WTC11 (cell line): ENCODE data around the gene RNPEPL1. TPM values are rescaled to one million over a fixed set of nuclear protein-coding genes. Genes with fewer than 3 reads are reported as not detected.

Experiments used
- ATAC-seq: fragments of 200-7000 bp; cut with Tn5 transposase; 2 replicates; pipeline ENCODE4 v1.10.0; 2021; ENCODE audit warnings: mild to moderate bottlenecking, moderate library complexity
- CTCF ChIA-PET: fragments of 300-600 bp; sonication (Branson Sonifier 250); formaldehyde crosslinking; loops from one replicate; lab custom pipeline; 2021; ENCODE audit warnings: antibody characterized with exemption; lab: Charles Lee
- POLR2A ChIA-PET: fragments of 350-600 bp; sonication (Branson Sonifier 250); formaldehyde crosslinking; loops from one replicate; lab custom pipeline; 2021; ENCODE audit warnings: antibody characterized with exemption; lab: Charles Lee
- DNase-seq: peaks from one replicate; pipeline ENCODE4 v3.0.0; 2021; ENCODE audit warnings: low spot score
- H3K27ac Mint-ChIP-seq: 2 replicates; pipeline ENCODE4 v1.8.0; 2021; ENCODE audit warnings: mixed read lengths
- H3K27me3 Mint-ChIP-seq: 2 replicates; pipeline ENCODE4 v1.8.0; 2021; ENCODE audit warnings: low read depth, mild to moderate bottlenecking, moderate library complexity, mixed read lengths
- H3K36me3 Mint-ChIP-seq: 2 replicates; pipeline ENCODE4 v1.8.0; 2021; ENCODE audit warnings: mixed read lengths
- H3K4me1 Mint-ChIP-seq: 2 replicates; pipeline ENCODE4 v1.8.0; 2022; ENCODE audit warnings: mixed read lengths
- H3K4me3 Mint-ChIP-seq: 2 replicates; pipeline ENCODE4 v1.8.0; 2021; ENCODE audit warnings: mild to moderate bottlenecking, moderate library complexity, mixed read lengths
- H3K9me3 Mint-ChIP-seq: 2 replicates; pipeline ENCODE4 v1.8.0; 2021; ENCODE audit warnings: mixed read lengths
- ATF1 ChIP-seq: sonication (generic); formaldehyde crosslinking; IDR thresholded peaks from 2 replicates; pipeline ENCODE4 v1.8.1; 2023; ENCODE audit warnings: mild to moderate bottlenecking, moderate library complexity, missing genetic modification reagents
- CREB1 ChIP-seq: sonication (generic); formaldehyde crosslinking; IDR thresholded peaks from 2 replicates; pipeline ENCODE4 v1.8.0; 2023; ENCODE audit warnings: mild to moderate bottlenecking, missing genetic modification reagents
- FOXP1 ChIP-seq: sonication (generic); formaldehyde crosslinking; IDR thresholded peaks from 2 replicates; pipeline ENCODE4 v1.8.0; 2022; ENCODE audit warnings: missing genetic modification reagents, mild to moderate bottlenecking, moderate library complexity, borderline replicate concordance
- MXD4 ChIP-seq: fragments of 250-450 bp; sonication (Bioruptor Pico); IDR thresholded peaks from 2 replicates; pipeline ENCODE4 v1.8.0; 2021; ENCODE audit warnings: mild to moderate bottlenecking, moderate library complexity, borderline replicate concordance
- NR2C2 ChIP-seq: sonication (generic); formaldehyde crosslinking; IDR thresholded peaks from 2 replicates; pipeline ENCODE4 v1.8.0; 2022; ENCODE audit warnings: mild to moderate bottlenecking, missing genetic modification reagents
- SOX15 ChIP-seq: fragments of 250-450 bp; sonication (Bioruptor Pico); IDR thresholded peaks from 2 replicates; pipeline ENCODE4 v1.9.0; 2021; ENCODE audit warnings: mild to moderate bottlenecking
- ZNF138 ChIP-seq: sonication (generic); formaldehyde crosslinking; conservative IDR thresholded peaks from 2 replicates; pipeline ENCODE4 v1.8.1; 2022; ENCODE audit warnings: mild to moderate bottlenecking, moderate library complexity, missing genetic modification reagents
- ZNF219 ChIP-seq: sonication (generic); formaldehyde crosslinking; IDR thresholded peaks from 2 replicates; pipeline ENCODE4 v1.8.0; 2023; ENCODE audit warnings: missing genetic modification reagents, mild to moderate bottlenecking, borderline replicate concordance
- ZNF232 ChIP-seq: sonication (generic); formaldehyde crosslinking; IDR thresholded peaks from 2 replicates; pipeline ENCODE4 v1.8.0; 2022; ENCODE audit warnings: mild to moderate bottlenecking, missing genetic modification reagents
- ZNF263 ChIP-seq: sonication (generic); formaldehyde crosslinking; IDR thresholded peaks from 2 replicates; pipeline ENCODE4 v1.8.1; 2022; ENCODE audit warnings: low read depth, mild to moderate bottlenecking, moderate library complexity, missing genetic modification reagents
- ZNF317 ChIP-seq: sonication (generic); formaldehyde crosslinking; IDR thresholded peaks from 2 replicates; pipeline ENCODE4 v1.8.1; 2023; ENCODE audit warnings: low read depth, mild to moderate bottlenecking, moderate library complexity, missing genetic modification reagents, borderline replicate concordance
- ZNF396 ChIP-seq: fragments of 250-450 bp; sonication (Bioruptor Pico); IDR thresholded peaks from 2 replicates; pipeline ENCODE4 v1.8.0; 2021; ENCODE audit warnings: mild to moderate bottlenecking, moderate library complexity, borderline replicate concordance
- ZNF671 ChIP-seq: fragments of 250-450 bp; sonication (Bioruptor Pico); IDR thresholded peaks from 2 replicates; pipeline ENCODE4 v1.8.0; 2021; ENCODE audit warnings: mild to moderate bottlenecking
- total RNA-seq: library from RNA; stranded (reverse); gene quantifications from 3 replicates; pipeline ENCODE4 v1.2.3, GENCODE V29; 2021
- TF ChIP-seq, protein P1 (sequence below): fragments of 250-450 bp; sonication (Bioruptor Pico); IDR thresholded peaks from 2 replicates; pipeline ENCODE4 v2.1.2; 2022; ENCODE audit warnings: mild to moderate bottlenecking, moderate library complexity
- TF ChIP-seq, protein P2 (sequence below): sonication (generic); formaldehyde crosslinking; IDR thresholded peaks from 2 replicates; pipeline ENCODE4 v1.8.1; 2022; ENCODE audit warnings: low read depth, mild to moderate bottlenecking, moderate library complexity, missing genetic modification reagents, borderline replicate concordance
- TF ChIP-seq, protein P3 (sequence below): sonication (generic); formaldehyde crosslinking; IDR thresholded peaks from 2 replicates; pipeline ENCODE4 v1.8.0; 2023; ENCODE audit warnings: missing genetic modification reagents, mild to moderate bottlenecking, borderline replicate concordance
- TF ChIP-seq, protein P4 (sequence below): sonication (generic); formaldehyde crosslinking; IDR thresholded peaks from 2 replicates; pipeline ENCODE4 v1.8.1; 2023; ENCODE audit warnings: mild to moderate bottlenecking, missing genetic modification reagents

The RNPEPL1 gene
- total RNA-seq, 1 experiment from 2014 or later = 18.8 TPM

DNA sequence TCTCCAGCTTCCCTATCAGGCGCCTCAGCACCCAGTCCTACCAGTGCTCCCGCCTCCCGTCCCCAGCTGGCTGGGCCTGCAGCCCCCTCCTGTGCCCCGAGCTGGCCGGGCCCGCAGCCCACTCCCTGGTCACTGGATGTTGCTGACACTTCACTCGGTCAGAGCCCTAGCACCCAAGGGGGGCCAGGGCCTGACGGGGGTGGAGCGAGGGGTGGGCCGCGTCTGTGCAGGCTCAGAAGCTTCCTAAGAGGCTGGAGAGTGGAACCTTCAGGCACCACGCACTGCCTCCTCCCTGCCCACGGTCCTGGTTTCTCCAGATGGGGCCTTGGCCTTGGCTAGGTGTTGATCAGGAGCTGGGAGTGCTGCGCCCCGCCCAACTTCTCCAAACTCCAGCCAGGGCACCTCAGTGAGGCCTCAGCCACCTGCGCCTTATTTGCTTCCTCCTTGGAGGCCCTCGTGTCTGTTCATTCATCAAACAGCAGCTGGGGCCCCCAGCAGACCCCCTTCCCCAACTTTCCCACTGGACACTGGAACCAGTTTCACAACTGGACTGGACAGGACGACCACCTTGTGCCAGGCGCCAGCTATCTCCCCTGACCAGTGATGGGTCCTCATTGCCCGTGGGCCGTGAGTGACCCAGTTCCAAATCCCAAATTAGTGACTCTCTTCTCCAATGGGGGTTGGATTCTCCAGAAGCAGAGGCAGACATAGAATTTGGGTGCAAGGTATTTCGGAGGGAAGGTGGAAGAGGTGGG is 35.0 kb downstream of the RNPEPL1 start:
- no peak for DNase-seq
- Mint-ChIP-seq H3K9me3 (no peaks in the 10 kb centered on the region), H3K27me3 (no peaks in the 10 kb centered on the region; the same call in 1 of the 2 replicates), H3K27ac (no peak overlapping the region), H3K36me3 (no peaks in the 10 kb centered on the region), H3K4me1 (no peaks in the 10 kb centered on the region), H3K4me3 (no peak overlapping the region)
- ATAC-seq = no peak
- POLR2A ChIA-PET = no interaction called here
- TF ChIP-seq ZNF263 (CRISPR knock-in tag) (no peak), ZNF219 (no peak), ZNF671 (CRISPR knock-in tag) (no peak), ZNF138 (CRISPR knock-in tag) (no peak), ZNF232 (CRISPR knock-in tag) (no peak)
- TF ChIP-seq, protein P1, sequence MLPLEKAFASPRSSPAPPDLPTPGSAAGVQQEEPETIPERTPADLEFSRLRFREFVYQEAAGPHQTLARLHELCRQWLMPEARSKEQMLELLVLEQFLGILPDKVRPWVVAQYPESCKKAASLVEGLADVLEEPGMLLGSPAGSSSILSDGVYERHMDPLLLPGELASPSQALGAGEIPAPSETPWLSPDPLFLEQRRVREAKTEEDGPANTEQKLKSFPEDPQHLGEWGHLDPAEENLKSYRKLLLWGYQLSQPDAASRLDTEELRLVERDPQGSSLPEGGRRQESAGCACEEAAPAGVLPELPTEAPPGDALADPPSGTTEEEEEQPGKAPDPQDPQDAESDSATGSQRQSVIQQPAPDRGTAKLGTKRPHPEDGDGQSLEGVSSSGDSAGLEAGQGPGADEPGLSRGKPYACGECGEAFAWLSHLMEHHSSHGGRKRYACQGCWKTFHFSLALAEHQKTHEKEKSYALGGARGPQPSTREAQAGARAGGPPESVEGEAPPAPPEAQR (CRISPR knock-in tag) = no peak
- CTCF ChIA-PET = interaction anchor here (1.2 to 2.1 kb wide), 5 partner anchors 17 to 101 kb away, joined by 3 to 12 read pairs (median 6); partner anchors contain the start of gene CAPN10

DNA sequence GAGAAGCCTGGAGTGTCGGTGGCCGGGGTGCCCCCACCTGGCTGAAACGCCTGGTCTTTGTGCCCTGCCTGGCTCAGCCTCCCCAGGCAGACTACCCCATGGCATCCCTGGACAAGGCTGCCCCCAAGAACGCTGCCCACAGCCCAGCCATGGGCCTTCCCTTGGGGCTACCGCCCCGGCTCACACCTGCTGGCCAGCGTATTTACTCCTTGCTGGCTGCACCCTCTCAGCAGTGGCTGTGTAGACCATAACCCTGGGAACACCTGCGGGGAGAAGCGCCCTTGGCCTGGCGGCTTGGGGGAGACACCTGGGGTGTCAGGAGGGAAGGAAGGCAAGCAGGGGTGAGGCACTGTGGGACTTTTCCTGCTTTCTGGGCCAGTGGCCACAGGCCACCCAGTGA is 35.6 kb downstream of the RNPEPL1 start:
- Mint-ChIP-seq H3K9me3 (no peaks in the 10 kb centered on the region), H3K4me1 (no peaks in the 10 kb centered on the region), H3K27me3 (no peaks in the 10 kb centered on the region; the same call in 1 of the 2 replicates), H3K4me3 (no peak overlapping the region), H3K27ac (no peak overlapping the region), H3K36me3 (no peaks in the 10 kb centered on the region)
- CTCF ChIA-PET = interaction anchor here (0.6 to 2.1 kb wide), 14 partner anchors 8 to 101 kb away, joined by 3 to 12 read pairs (median 4); partner anchors contain the start of genes ANKMY1, CAPN10 and GPR35
- POLR2A ChIA-PET = interaction anchor here (1.1 kb wide), 1 partner anchor 17 kb away, joined by 5 read pairs; the partner anchor contains the start of gene CAPN10
- ATAC-seq (no peak), DNase-seq (no peak)
- TF ChIP-seq ZNF219 = no peak
- TF ChIP-seq, protein P2, sequence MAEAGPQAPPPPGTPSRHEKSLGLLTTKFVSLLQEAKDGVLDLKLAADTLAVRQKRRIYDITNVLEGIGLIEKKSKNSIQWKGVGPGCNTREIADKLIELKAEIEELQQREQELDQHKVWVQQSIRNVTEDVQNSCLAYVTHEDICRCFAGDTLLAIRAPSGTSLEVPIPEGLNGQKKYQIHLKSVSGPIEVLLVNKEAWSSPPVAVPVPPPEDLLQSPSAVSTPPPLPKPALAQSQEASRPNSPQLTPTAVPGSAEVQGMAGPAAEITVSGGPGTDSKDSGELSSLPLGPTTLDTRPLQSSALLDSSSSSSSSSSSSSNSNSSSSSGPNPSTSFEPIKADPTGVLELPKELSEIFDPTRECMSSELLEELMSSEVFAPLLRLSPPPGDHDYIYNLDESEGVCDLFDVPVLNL (CRISPR knock-in tag) = no peak
- TF ChIP-seq ATF1 (CRISPR knock-in tag) = no peak
- TF ChIP-seq ZNF317 (CRISPR knock-in tag) = no peak
- TF ChIP-seq FOXP1 (CRISPR knock-in tag) = no peak
- TF ChIP-seq ZNF396 (CRISPR knock-in tag) = no peak
- TF ChIP-seq NR2C2 (CRISPR knock-in tag) = no peak
- TF ChIP-seq, protein P3, sequence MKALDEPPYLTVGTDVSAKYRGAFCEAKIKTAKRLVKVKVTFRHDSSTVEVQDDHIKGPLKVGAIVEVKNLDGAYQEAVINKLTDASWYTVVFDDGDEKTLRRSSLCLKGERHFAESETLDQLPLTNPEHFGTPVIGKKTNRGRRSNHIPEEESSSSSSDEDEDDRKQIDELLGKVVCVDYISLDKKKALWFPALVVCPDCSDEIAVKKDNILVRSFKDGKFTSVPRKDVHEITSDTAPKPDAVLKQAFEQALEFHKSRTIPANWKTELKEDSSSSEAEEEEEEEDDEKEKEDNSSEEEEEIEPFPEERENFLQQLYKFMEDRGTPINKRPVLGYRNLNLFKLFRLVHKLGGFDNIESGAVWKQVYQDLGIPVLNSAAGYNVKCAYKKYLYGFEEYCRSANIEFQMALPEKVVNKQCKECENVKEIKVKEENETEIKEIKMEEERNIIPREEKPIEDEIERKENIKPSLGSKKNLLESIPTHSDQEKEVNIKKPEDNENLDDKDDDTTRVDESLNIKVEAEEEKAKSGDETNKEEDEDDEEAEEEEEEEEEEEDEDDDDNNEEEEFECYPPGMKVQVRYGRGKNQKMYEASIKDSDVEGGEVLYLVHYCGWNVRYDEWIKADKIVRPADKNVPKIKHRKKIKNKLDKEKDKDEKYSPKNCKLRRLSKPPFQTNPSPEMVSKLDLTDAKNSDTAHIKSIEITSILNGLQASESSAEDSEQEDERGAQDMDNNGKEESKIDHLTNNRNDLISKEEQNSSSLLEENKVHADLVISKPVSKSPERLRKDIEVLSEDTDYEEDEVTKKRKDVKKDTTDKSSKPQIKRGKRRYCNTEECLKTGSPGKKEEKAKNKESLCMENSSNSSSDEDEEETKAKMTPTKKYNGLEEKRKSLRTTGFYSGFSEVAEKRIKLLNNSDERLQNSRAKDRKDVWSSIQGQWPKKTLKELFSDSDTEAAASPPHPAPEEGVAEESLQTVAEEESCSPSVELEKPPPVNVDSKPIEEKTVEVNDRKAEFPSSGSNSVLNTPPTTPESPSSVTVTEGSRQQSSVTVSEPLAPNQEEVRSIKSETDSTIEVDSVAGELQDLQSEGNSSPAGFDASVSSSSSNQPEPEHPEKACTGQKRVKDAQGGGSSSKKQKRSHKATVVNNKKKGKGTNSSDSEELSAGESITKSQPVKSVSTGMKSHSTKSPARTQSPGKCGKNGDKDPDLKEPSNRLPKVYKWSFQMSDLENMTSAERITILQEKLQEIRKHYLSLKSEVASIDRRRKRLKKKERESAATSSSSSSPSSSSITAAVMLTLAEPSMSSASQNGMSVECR (CRISPR knock-in tag) = no peak
- no peak for TF ChIP-seq SOX15
- TF ChIP-seq MXD4 (CRISPR knock-in tag) = no peak
- no peak for TF ChIP-seq CREB1
- TF ChIP-seq, protein P4, sequence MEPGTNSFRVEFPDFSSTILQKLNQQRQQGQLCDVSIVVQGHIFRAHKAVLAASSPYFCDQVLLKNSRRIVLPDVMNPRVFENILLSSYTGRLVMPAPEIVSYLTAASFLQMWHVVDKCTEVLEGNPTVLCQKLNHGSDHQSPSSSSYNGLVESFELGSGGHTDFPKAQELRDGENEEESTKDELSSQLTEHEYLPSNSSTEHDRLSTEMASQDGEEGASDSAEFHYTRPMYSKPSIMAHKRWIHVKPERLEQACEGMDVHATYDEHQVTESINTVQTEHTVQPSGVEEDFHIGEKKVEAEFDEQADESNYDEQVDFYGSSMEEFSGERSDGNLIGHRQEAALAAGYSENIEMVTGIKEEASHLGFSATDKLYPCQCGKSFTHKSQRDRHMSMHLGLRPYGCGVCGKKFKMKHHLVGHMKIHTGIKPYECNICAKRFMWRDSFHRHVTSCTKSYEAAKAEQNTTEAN (CRISPR knock-in tag) = no peak
